ENCODE results near the gene INTS4.

GRCh38 chr11:77874206-77874605, 120.3 kb downstream of the INTS4 start:
- TF ChIP-seq, protein P1, sequence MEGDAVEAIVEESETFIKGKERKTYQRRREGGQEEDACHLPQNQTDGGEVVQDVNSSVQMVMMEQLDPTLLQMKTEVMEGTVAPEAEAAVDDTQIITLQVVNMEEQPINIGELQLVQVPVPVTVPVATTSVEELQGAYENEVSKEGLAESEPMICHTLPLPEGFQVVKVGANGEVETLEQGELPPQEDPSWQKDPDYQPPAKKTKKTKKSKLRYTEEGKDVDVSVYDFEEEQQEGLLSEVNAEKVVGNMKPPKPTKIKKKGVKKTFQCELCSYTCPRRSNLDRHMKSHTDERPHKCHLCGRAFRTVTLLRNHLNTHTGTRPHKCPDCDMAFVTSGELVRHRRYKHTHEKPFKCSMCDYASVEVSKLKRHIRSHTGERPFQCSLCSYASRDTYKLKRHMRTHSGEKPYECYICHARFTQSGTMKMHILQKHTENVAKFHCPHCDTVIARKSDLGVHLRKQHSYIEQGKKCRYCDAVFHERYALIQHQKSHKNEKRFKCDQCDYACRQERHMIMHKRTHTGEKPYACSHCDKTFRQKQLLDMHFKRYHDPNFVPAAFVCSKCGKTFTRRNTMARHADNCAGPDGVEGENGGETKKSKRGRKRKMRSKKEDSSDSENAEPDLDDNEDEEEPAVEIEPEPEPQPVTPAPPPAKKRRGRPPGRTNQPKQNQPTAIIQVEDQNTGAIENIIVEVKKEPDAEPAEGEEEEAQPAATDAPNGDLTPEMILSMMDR (IDR thresholded peaks at IDR 0.05; ENCODE audit: low read depth, low read length) = no peak
- TF ChIP-seq POLR2A (IDR thresholded peaks at IDR 0.05; ENCODE audit: extremely low read depth, insufficient read length) (no peak), MAX (IDR thresholded peaks at IDR 0.05; ENCODE audit: low read depth, low read length) (no peak), MYC (IDR thresholded peaks at IDR 0.05; ENCODE audit: low read depth, low read length) (no peak)
